ENCODE data around the gene WNK1.

DNA sequence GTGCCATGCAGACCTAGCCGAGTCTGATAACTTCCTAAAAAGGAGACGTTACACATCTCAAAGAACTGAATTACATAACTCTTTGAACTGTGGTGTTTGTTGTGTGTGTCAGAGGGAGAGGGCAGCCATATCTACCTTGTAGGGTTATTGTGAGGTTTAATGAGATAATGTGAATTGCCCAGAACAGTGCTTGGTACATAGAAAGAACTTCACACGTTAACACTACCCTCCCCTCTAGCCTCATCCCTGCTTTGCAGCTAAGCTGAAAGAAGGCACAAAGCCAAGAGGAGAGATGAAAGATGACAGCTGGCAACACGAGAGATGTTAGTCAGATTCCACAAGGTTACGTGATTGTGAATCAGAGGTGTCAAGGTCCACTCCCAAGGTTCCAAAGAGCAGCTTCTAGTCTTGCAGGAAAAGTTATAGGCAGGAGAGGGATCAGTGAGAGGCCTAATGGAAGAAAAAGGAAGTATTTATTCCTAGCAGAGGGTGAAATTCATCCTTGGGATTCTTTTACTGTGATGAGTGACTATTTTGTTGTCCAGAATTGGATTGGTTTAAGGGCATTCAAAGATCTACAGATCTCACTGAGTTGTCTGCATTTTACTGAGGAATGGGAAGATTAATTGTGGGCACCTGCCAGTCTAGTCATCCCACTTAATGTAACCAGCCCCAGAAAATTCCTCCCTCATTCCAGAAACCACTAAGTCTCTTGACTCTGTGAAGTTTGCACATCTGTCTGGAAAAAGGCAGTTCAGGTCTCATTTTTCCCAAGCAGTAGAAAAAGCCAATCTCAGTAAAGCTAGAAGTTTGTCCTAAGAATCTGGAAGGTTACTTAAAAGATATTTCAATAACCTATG, 25.9 kb upstream of the WNK1 start:
- TF ChIP-seq, protein P1, sequence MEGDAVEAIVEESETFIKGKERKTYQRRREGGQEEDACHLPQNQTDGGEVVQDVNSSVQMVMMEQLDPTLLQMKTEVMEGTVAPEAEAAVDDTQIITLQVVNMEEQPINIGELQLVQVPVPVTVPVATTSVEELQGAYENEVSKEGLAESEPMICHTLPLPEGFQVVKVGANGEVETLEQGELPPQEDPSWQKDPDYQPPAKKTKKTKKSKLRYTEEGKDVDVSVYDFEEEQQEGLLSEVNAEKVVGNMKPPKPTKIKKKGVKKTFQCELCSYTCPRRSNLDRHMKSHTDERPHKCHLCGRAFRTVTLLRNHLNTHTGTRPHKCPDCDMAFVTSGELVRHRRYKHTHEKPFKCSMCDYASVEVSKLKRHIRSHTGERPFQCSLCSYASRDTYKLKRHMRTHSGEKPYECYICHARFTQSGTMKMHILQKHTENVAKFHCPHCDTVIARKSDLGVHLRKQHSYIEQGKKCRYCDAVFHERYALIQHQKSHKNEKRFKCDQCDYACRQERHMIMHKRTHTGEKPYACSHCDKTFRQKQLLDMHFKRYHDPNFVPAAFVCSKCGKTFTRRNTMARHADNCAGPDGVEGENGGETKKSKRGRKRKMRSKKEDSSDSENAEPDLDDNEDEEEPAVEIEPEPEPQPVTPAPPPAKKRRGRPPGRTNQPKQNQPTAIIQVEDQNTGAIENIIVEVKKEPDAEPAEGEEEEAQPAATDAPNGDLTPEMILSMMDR (IDR thresholded peaks at IDR 0.05), result no peak
- no peak for TF ChIP-seq POLR2AphosphoS5 (IDR thresholded peaks at IDR 0.05)
- TF ChIP-seq EP300 (IDR thresholded peaks at IDR 0.05), result no peak
